Right lobe of liver (tissue), 6 donors: ENCODE measurements around the gene MID1. TPM values are rescaled to one million over a fixed set of nuclear protein-coding genes. Genes with fewer than 3 reads are reported as not detected.

Experiments used
- ATAC-seq, 4 donors: fragments of 200-7000 bp; cut with Tn5 transposase; one replicate each; pipeline ENCODE4 v1.9.1; 2020; ENCODE audit warnings: mild to moderate bottlenecking in 4 of 4, moderate library complexity in 4 of 4
- DNase-seq, 3 donors: peaks; one replicate each; pipeline ENCODE4 v3.0.0-alpha.2; 2020
- H3K27ac ChIP-seq, 3 donors: fragments of 200-600 bp; one replicate each; pipeline ENCODE4 v1.8.0; 2022
- H3K27me3 ChIP-seq, 2 donors: fragments of 200-600 bp; one replicate each; pipeline ENCODE4 v1.8.0; 2022
- H3K36me3 ChIP-seq, 4 donors: fragments of 200-600 bp; sonication (generic) in 1 of 4; one replicate each; pipeline versions ENCODE4 v1.5.1 to v1.8.0; 2017 to 2022; ENCODE audit warnings: control low read depth in 1 of 4
- H3K4me1 ChIP-seq, 4 donors: fragments of 200-600 bp; sonication (generic) in 1 of 4; one replicate each; pipeline versions ENCODE4 v1.5.1 to v1.8.0; 2017 to 2022; ENCODE audit warnings: control low read depth in 1 of 4
- H3K4me3 ChIP-seq, 3 donors: fragments of 200-600 bp; one replicate each; pipeline ENCODE4 v1.8.0; 2022
- H3K9me3 ChIP-seq, 4 donors: fragments of 200-600 bp; sonication (generic) in 1 of 4; one replicate each; pipeline versions ENCODE4 v1.5.1 to v1.8.0; 2017 to 2022; ENCODE audit warnings: control low read depth in 1 of 4
- CTCF ChIP-seq, 4 donors: fragments of 200-600 bp in 3 of 4; fragments of 450-650 bp in 1 of 4; IDR thresholded peaks; one replicate each; pipeline versions ENCODE4 v1.5.1 to v1.8.0; 2016 to 2022; ENCODE audit warnings: antibody characterized with exemption in 4 of 4, mild to moderate bottlenecking in 2 of 4
- POLR2A ChIP-seq: fragments of 450-650 bp; IDR thresholded peaks from one replicate; pipeline ENCODE4 v1.6.1; 2017; ENCODE audit warnings: antibody characterized with exemption, mild to moderate bottlenecking
- WGBS: methylation state at CpG from one replicate; pipeline ENCODE4 v1.1.6; 2018; ENCODE audit warnings: low coverage, low lambda C conversion rate; ENCODE audit not compliant: insufficient coverage; ENCODE audit errors: missing lambda C conversion rate; 5-methylcytosine and 5-hydroxymethylcytosine counted together
- intact Hi-C, 2 donors: fragments of 100-400 bp; cut with DNase I; formaldehyde crosslinking; loops; one replicate each; pipeline versions ENCODE4 v1.11.2 to v1.14.1; 2022
- total RNA-seq, 6 experiments: library from RNA; depleted of rRNA in 2 of 6; stranded (reverse); fragments of >200 nt in 2 of 6; fragmentation: NEBNext Ultra II Directional in 3 of 6; extraction: Animal tissue kit (Norgen Biotek cat#: 25700) in 3 of 6; gene quantifications; one replicate each; pipeline versions ENCODE4 v1.1.0 to v1.2.4, GENCODE V29; 2016 to 2023
- donor health status: DM: no; HTN: yes; CAD: no.
- donor health status: DM: no; HTN: no; CAD: no.
- donor health status: DM: no; HTN: no; CAD: no.
- donor health status: DM: no; HTN: yes; CAD: no.
- donor health status: DM: no; HTN: yes; CAD: no.

Gene MID1
- total RNA-seq, 6 experiments from 2014 or later: 2.2 to 10.0 (median 4.6) TPM

GRCh38 chrX:10525381-10526120, 94.8 kb downstream of the MID1 start:
- H3K27me3 ChIP-seq: no peaks in the 10 kb centered on the region
- no peak overlapping the region for H3K27ac ChIP-seq
- no peaks in the 10 kb centered on the region for H3K4me1 ChIP-seq
- H3K9me3 ChIP-seq: no peaks in the 10 kb centered on the region
- intact Hi-C loops: no loop called here
- DNase-seq: no peak
- H3K36me3 ChIP-seq: no peaks in the 10 kb centered on the region
- ATAC-seq: no peak
- 46% methylated on average over 6 of the region's 6 CpGs for WGBS
- TF ChIP-seq CTCF (IDR thresholded peaks at IDR 0.05) (no peak), POLR2A (no peak)
- H3K4me3 ChIP-seq: no peak overlapping the region

GRCh38 chrX:10524578-10524977, 95.8 kb downstream of the MID1 start:
- Histone ChIP-seq H3K4me1 (no peaks in the 10 kb centered on the region), H3K27me3 (no peaks in the 10 kb centered on the region), H3K4me3 (no peak overlapping the region), H3K9me3 (no peaks in the 10 kb centered on the region), H3K27ac (no peak overlapping the region), H3K36me3 (no peaks in the 10 kb centered on the region)
- no peak for TF ChIP-seq POLR2A
- TF ChIP-seq CTCF (IDR thresholded peaks at IDR 0.05): no peak
- DNase-seq (no peak), ATAC-seq (no peak)
- WGBS: 29% methylated on average over 1 of the region's 1 CpG
- intact Hi-C loops: no loop called here

DNA sequence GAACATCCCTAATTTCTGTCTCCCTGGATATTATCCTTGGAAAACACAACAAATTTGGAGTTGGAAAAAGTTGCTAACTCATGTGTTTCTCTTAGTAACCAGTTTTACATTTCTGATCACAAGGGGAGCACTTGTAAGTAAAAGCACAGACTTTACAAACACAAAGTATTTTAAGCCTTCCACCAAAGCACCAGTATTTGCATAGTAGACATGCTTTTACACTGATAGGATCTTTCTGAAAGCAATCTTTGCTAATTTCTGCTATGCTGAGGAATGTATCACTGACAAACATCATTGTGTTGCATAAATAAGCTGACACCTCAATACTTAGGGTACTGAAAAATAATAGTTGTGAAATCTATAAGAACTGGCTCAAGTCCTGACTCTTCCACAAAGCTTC, 100.6 kb downstream of the MID1 start:
- Histone ChIP-seq H3K4me1 (peaks cover 0 to 3% (median 0%) of the 10 kb centered on the region in 4 donors), H3K36me3 (no peaks in the 10 kb centered on the region), H3K9me3 (no peaks in the 10 kb centered on the region), H3K27ac (no peak overlapping the region), H3K4me3 (no peak overlapping the region), H3K27me3 (no peaks in the 10 kb centered on the region)
- TF ChIP-seq CTCF (IDR thresholded peaks at IDR 0.05): no peak
- TF ChIP-seq POLR2A: no peak
- no peak for DNase-seq
- intact Hi-C loops: no loop called here
- no peak for ATAC-seq

- no peak for DNase-seq
- no peaks in the 10 kb centered on the region for H3K36me3 ChIP-seq
- TF ChIP-seq POLR2A (no peak), CTCF (IDR thresholded peaks at IDR 0.05) (no peak)
- no peaks in the 10 kb centered on the region for H3K27me3 ChIP-seq
- peak; percentile 77 to 91 (median 84) for ATAC-seq
- no peaks in the 10 kb centered on the region for H3K9me3 ChIP-seq
- H3K4me3 ChIP-seq: no peak overlapping the region
- intact Hi-C loops: no loop called here
- peaks cover 0 to 6% (median 0%) of the 10 kb centered on the region in 4 donors for H3K4me1 ChIP-seq
- H3K27ac ChIP-seq: no peak overlapping the region
Measured at GRCh38 chrX:10519278-10519677, 101.1 kb downstream of the MID1 start.

DNA sequence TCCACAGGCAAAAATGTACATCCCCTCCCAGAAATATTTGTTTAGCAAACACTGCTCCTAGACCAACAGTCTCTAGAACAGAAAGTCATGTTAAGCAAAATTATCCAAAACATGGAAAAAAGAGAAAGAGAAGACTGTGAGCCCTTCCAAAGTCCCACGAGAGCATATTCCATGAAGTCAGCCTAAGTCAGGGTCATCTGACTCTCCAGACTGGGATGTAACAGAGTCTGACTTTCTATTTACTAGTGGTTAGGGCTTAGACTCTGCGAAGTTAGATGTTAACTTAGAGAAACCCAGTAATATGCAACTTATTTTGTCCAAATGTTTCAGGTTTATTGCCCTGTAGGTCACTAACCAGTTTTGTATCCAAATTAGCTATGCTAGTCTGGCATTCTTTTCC, 102.3 kb downstream of the MID1 start:
- peaks cover 0 to 6% (median 0%) of the 10 kb centered on the region in 4 donors for H3K4me1 ChIP-seq
- H3K4me3 ChIP-seq: no peak overlapping the region
- no peaks in the 10 kb centered on the region for H3K9me3 ChIP-seq
- WGBS: 16% methylated on average over 2 of the region's 2 CpGs
- H3K36me3 ChIP-seq: no peaks in the 10 kb centered on the region
- intact Hi-C loops: no loop called here
- TF ChIP-seq CTCF (IDR thresholded peaks at IDR 0.05): no peak
- TF ChIP-seq POLR2A: no peak
- no peaks in the 10 kb centered on the region for H3K27me3 ChIP-seq
- peak overlapping the region in 1 of 3 donors; percentile 12 for H3K27ac ChIP-seq
- DNase-seq: no peak
- ATAC-seq: peak; percentile 61 to 71 (median 66)
